HG03439 (cell line): ENCODE data around the gene NEDD9.

Experiments
- ATAC-seq: cut with Tn5 transposase; IDR thresholded peaks from one replicate; pipeline ENCODE4 v1.9.1; 2021; ENCODE audit warnings: mild to moderate bottlenecking, moderate library complexity; ENCODE audit not compliant: unreplicated experiment

Gene NEDD9

GRCh38 chr6:11181478-11182136 is 50.9 kb downstream of the NEDD9 start:
- no peak for ATAC-seq

GRCh38 chr6:11179419-11180202 is 52.9 kb downstream of the NEDD9 start:
- ATAC-seq, result no peak

GRCh38 chr6:11179088-11179418 is 53.4 kb downstream of the NEDD9 start:
- no peak for ATAC-seq

GRCh38 chr6:11177271-11177670 is 55.2 kb downstream of the NEDD9 start:
- no peak for ATAC-seq

- ATAC-seq, result no peak
These were observed 58.2 kb downstream of the NEDD9 start for GRCh38 chr6:11174242-11174611.

- ATAC-seq, result no peak
These were observed 59.8 kb downstream of the NEDD9 start for GRCh38 chr6:11172501-11173327.

- no peak for ATAC-seq
These were observed 60.5 kb downstream of the NEDD9 start for GRCh38 chr6:11171952-11172351.

- ATAC-seq, result no peak
These were observed 64.3 kb downstream of the NEDD9 start for GRCh38 chr6:11168091-11168635.

- no peak for ATAC-seq
These were observed 65.5 kb downstream of the NEDD9 start for GRCh38 chr6:11166948-11167347.

- no peak for ATAC-seq
These were observed 67.5 kb downstream of the NEDD9 start for GRCh38 chr6:11164717-11165646.

- ATAC-seq, result no peak
These were observed 68.5 kb downstream of the NEDD9 start for GRCh38 chr6:11163932-11164331.

- no peak for ATAC-seq
These were observed 70.2 kb downstream of the NEDD9 start for GRCh38 chr6:11162262-11162661.

- no peak for ATAC-seq
These were observed 71.2 kb downstream of the NEDD9 start for GRCh38 chr6:11161031-11161956.

- ATAC-seq, result no peak
These were observed 72.3 kb downstream of the NEDD9 start for GRCh38 chr6:11160199-11160598.

GRCh38 chr6:11155589-11155988 is 76.9 kb downstream of the NEDD9 start:
- no peak for ATAC-seq

- no peak for ATAC-seq
These were observed 79.0 kb downstream of the NEDD9 start for GRCh38 chr6:11153447-11153846.

GRCh38 chr6:11152581-11152980 is 79.9 kb downstream of the NEDD9 start:
- no peak for ATAC-seq

- no peak for ATAC-seq
These were observed 81.0 kb downstream of the NEDD9 start for GRCh38 chr6:11151488-11151887.

GRCh38 chr6:11149551-11149950 is 82.9 kb downstream of the NEDD9 start:
- no peak for ATAC-seq
